Activated B cell treated with CpG ODN at 0.5 μM for 24 hours (primary cell): ENCODE measurements around the gene TREML2. TPM values are rescaled to one million over a fixed set of nuclear protein-coding genes. Genes with fewer than 3 reads are reported as not detected.

Experiments
- total RNA-seq: library from RNA; stranded (reverse); gene quantifications from 2 replicates; pipeline ENCODE4 v1.2.3, GENCODE V29; 2022

Gene TREML2
- total RNA-seq, 1 donor from 2014 or later: 10.2 TPM

Other genes starting within 250 kb of the TREML2 start
- 1.7 and 2.2 TPM in 2 replicates for gene UNC5CL, start 161.9 kb downstream of the TREML2 start, total RNA-seq
- not detected in 2 replicates for gene TSPO2, start 158.7 kb downstream of the TREML2 start, total RNA-seq
- not detected in 2 replicates for gene APOBEC2, start 147.9 kb downstream of the TREML2 start, total RNA-seq
- 30.7 and 37.1 TPM in 2 replicates for gene OARD1, start 128.8 kb downstream of the TREML2 start, total RNA-seq
- gene NFYA, start 128.2 kb downstream of the TREML2 start, total RNA-seq: 33.7 and 35.1 TPM in 2 replicates
- not detected in 2 replicates for gene TREML1, start 46.8 kb downstream of the TREML2 start, total RNA-seq
- not detected in 2 replicates for gene TREM2, start 38.0 kb downstream of the TREML2 start, total RNA-seq
- gene TREML4, start 27.2 kb upstream of the TREML2 start, total RNA-seq: not detected in 2 replicates
- 0.81 TPM in 1 of 2 replicates, not detected in the other for gene TREM1, start 85.5 kb upstream of the TREML2 start, total RNA-seq
- not detected in 2 replicates for gene NCR2, start 134.5 kb upstream of the TREML2 start, total RNA-seq